Hepatocyte (in vitro differentiated cells): ENCODE results near the gene GLRA1.

Source experiments
- CTCF ChIP-seq: fragments of 200-600 bp; sonication (generic); IDR thresholded peaks from 2 replicates; pipeline ENCODE4 v1.5.1; 2016; ENCODE audit warnings: antibody characterized with exemption, mild to moderate bottlenecking; ENCODE audit not compliant: poor library complexity
- EZH2 ChIP-seq: fragments of 200-600 bp; sonication (generic); IDR thresholded peaks from 2 replicates; pipeline ENCODE4 v1.6.1; 2016; ENCODE audit warnings: antibody characterized with exemption, mild to moderate bottlenecking, borderline replicate concordance
- EZH2phosphoT487 ChIP-seq: fragments of 200-600 bp; sonication (generic); IDR thresholded peaks from one replicate; pipeline ENCODE4 v1.6.1; 2018; ENCODE audit warnings: antibody characterized with exemption, mild to moderate bottlenecking, low read depth, moderate library complexity; ENCODE audit not compliant: unreplicated experiment, severe bottlenecking

GRCh38 chr5:151904127-151904526 lies 20.5 kb downstream of the GLRA1 start:
- TF ChIP-seq CTCF (no peak), EZH2 (no peak), EZH2phosphoT487 (no peak)
